ENCODE data around the gene L3MBTL2.

The L3MBTL2 gene

GRCh38 chr22:41197038-41197972 is 7.8 kb upstream of the L3MBTL2 start (continued):
- TF ChIP-seq, protein P1, sequence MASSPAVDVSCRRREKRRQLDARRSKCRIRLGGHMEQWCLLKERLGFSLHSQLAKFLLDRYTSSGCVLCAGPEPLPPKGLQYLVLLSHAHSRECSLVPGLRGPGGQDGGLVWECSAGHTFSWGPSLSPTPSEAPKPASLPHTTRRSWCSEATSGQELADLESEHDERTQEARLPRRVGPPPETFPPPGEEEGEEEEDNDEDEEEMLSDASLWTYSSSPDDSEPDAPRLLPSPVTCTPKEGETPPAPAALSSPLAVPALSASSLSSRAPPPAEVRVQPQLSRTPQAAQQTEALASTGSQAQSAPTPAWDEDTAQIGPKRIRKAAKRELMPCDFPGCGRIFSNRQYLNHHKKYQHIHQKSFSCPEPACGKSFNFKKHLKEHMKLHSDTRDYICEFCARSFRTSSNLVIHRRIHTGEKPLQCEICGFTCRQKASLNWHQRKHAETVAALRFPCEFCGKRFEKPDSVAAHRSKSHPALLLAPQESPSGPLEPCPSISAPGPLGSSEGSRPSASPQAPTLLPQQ (tag by site-specific recombination; IDR thresholded peaks at IDR 0.05): no peak; the same call in 1 of the 2 replicates
- TF ChIP-seq ZNF555 (tag by site-specific recombination; conservative IDR thresholded peaks at IDR 0.05) (no peak), ZNF155 (tag by site-specific recombination; IDR thresholded peaks at IDR 0.05) (no peak), SP2 (tag by site-specific recombination; IDR thresholded peaks at IDR 0.05) (peak; percentile 70), ZFP41 (tag by site-specific recombination; IDR thresholded peaks at IDR 0.05; ENCODE audit: borderline replicate concordance) (no peak), SCRT1 (tag by site-specific recombination; IDR thresholded peaks at IDR 0.05; ENCODE audit: borderline replicate concordance) (no peak), ZSCAN16 (tag by site-specific recombination; IDR thresholded peaks at IDR 0.05) (no peak), HOXD13 (CRISPR knock-in tag; IDR thresholded peaks at IDR 0.05; ENCODE audit: borderline replicate concordance) (no peak), ZNF707 (tag by site-specific recombination; IDR thresholded peaks at IDR 0.05) (no peak), ZNF426 (tag by site-specific recombination; IDR thresholded peaks at IDR 0.05) (no peak), ZNF132 (tag by site-specific recombination; IDR thresholded peaks at IDR 0.05; ENCODE audit: borderline replicate concordance) (no peak), ZNF433 (tag by site-specific recombination; IDR thresholded peaks at IDR 0.05; ENCODE audit: low read depth) (no peak), REPIN1 (tag by site-specific recombination; IDR thresholded peaks at IDR 0.05; ENCODE audit: low read depth) (no peak), ZNF416 (tag by site-specific recombination; IDR thresholded peaks at IDR 0.05) (0 out of 2 replicates have a peak, but pooled peaks have one; percentile 79), ZNF239 (tag by site-specific recombination; IDR thresholded peaks at IDR 0.05) (no peak), ZNF621 (tag by site-specific recombination; IDR thresholded peaks at IDR 0.05) (no peak), ZNF280C (tag by site-specific recombination; IDR thresholded peaks at IDR 0.05) (no peak), ZFP37 (tag by site-specific recombination; IDR thresholded peaks at IDR 0.05) (peak; percentile 66; the same call in 1 of the 2 replicates), OSR2 (tag by site-specific recombination; IDR thresholded peaks at IDR 0.05) (no peak), HOXC10 (CRISPR knock-in tag; IDR thresholded peaks at IDR 0.05) (no peak), ZBTB1 (tag by site-specific recombination; IDR thresholded peaks at IDR 0.05) (no peak), KLF1 (tag by site-specific recombination; IDR thresholded peaks at IDR 0.05) (no peak; the same call in none of the 2 replicates), ZNF677 (tag by site-specific recombination; IDR thresholded peaks at IDR 0.05) (no peak), ZNF76 (tag by site-specific recombination; IDR thresholded peaks at IDR 0.05; ENCODE audit: borderline replicate concordance, low read depth) (peak; percentile 69; the same call in 1 of the 2 replicates), ZBTB7A (tag by site-specific recombination; IDR thresholded peaks at IDR 0.05; ENCODE audit: low read depth) (peak; percentile 84), WT1 (tag by site-specific recombination; IDR thresholded peaks at IDR 0.05) (peak; percentile 31; the same call in 1 of the 2 replicates), SP7 (tag by site-specific recombination; IDR thresholded peaks at IDR 0.05) (peak; percentile 40; the same call in 1 of the 2 replicates)
- TF ChIP-seq, protein P2, sequence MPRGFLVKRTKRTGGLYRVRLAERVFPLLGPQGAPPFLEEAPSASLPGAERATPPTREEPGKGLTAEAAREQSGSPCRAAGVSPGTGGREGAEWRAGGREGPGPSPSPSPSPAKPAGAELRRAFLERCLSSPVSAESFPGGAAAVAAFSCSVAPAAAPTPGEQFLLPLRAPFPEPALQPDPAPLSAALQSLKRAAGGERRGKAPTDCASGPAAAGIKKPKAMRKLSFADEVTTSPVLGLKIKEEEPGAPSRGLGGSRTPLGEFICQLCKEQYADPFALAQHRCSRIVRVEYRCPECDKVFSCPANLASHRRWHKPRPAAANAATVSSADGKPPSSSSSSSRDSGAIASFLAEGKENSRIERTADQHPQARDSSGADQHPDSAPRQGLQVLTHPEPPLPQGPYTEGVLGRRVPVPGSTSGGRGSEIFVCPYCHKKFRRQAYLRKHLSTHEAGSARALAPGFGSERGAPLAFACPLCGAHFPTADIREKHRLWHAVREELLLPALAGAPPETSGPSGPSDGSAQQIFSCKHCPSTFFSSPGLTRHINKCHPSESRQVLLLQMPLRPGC (tag by site-specific recombination; IDR thresholded peaks at IDR 0.05): peak; percentile 43; the same call in 1 of the 2 replicates
- TF ChIP-seq, protein P3, sequence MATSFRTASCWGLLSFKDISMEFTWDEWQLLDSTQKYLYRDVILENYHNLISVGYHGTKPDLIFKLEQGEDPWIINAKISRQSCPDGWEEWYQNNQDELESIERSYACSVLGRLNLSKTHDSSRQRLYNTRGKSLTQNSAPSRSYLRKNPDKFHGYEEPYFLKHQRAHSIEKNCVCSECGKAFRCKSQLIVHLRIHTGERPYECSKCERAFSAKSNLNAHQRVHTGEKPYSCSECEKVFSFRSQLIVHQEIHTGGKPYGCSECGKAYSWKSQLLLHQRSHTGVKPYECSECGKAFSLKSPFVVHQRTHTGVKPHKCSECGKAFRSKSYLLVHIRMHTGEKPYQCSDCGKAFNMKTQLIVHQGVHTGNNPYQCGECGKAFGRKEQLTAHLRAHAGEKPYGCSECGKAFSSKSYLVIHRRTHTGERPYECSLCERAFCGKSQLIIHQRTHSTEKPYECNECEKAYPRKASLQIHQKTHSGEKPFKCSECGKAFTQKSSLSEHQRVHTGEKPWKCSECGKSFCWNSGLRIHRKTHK (tag by site-specific recombination; IDR thresholded peaks at IDR 0.05): no peak
- TF ChIP-seq, protein P4, sequence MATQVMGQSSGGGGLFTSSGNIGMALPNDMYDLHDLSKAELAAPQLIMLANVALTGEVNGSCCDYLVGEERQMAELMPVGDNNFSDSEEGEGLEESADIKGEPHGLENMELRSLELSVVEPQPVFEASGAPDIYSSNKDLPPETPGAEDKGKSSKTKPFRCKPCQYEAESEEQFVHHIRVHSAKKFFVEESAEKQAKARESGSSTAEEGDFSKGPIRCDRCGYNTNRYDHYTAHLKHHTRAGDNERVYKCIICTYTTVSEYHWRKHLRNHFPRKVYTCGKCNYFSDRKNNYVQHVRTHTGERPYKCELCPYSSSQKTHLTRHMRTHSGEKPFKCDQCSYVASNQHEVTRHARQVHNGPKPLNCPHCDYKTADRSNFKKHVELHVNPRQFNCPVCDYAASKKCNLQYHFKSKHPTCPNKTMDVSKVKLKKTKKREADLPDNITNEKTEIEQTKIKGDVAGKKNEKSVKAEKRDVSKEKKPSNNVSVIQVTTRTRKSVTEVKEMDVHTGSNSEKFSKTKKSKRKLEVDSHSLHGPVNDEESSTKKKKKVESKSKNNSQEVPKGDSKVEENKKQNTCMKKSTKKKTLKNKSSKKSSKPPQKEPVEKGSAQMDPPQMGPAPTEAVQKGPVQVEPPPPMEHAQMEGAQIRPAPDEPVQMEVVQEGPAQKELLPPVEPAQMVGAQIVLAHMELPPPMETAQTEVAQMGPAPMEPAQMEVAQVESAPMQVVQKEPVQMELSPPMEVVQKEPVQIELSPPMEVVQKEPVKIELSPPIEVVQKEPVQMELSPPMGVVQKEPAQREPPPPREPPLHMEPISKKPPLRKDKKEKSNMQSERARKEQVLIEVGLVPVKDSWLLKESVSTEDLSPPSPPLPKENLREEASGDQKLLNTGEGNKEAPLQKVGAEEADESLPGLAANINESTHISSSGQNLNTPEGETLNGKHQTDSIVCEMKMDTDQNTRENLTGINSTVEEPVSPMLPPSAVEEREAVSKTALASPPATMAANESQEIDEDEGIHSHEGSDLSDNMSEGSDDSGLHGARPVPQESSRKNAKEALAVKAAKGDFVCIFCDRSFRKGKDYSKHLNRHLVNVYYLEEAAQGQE (tag by site-specific recombination; IDR thresholded peaks at IDR 0.05): peak; percentile 89
